ENCODE results near the gene ADM5. TPM values are rescaled to one million over a fixed set of nuclear protein-coding genes. Genes with fewer than 3 reads are reported as not detected.

The ADM5 gene
- total RNA-seq, 1 donor from 2014 or later: 1.9 TPM

DNA sequence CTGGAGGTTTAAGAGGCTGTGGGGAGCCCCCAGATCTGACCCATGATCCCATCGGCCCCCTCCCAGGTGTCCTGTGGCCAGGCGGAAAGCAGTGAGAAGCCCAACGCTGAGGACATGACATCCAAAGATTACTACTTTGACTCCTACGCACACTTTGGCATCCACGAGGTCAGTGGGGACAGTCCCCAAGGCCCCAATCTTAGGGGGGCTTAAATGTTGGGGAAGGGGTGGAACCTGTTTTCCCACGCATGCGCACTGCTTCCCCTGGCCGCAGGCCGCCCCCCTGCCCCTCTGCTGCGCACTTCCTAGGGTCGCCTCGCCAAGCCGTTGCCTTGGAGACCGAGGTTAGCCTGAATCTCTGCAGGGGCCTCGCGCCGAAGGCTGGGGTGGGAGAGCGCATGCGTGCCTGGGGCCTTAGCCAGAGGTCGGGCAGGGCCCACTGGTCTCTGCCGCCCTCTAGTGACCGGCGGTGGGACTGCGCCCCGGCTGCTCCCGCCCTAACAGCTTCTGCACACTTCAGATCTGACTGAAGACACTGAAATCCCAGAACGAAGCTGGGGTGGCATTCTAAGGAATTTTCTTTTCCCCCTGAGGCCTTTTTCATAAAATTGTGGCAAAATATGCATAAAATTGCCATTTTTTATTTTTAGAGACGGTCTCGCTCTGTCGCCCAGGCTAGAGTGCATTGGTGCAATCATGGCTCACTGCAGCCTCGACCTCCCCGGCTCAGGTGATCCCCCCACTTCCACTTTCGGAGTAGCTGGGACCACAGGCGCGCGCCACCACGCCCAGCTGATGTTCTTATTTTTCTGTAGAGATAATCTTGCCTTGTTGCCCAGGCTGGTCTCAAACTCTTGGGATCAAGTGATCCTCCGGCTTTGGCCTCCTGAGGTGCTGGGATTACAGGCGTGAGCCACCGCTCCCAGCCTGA, 8.7 kb upstream of the ADM5 start:
- Histone ChIP-seq H3K36me3 (peaks cover 46% of the 10 kb centered on the region), H3K4me3 (no peak overlapping the region), H3K27ac (peak overlapping the region; percentile 47), H3K4me1 (peaks cover 33% of the 10 kb centered on the region), H3K9me3 (no peaks in the 10 kb centered on the region), H3K27me3 (no peaks in the 10 kb centered on the region)
- ATAC-seq: peak; percentile 59
- DNase-seq: peak; percentile 95
- intact Hi-C loops (cut with DNase I): no loop called here
- TF ChIP-seq, protein P1, sequence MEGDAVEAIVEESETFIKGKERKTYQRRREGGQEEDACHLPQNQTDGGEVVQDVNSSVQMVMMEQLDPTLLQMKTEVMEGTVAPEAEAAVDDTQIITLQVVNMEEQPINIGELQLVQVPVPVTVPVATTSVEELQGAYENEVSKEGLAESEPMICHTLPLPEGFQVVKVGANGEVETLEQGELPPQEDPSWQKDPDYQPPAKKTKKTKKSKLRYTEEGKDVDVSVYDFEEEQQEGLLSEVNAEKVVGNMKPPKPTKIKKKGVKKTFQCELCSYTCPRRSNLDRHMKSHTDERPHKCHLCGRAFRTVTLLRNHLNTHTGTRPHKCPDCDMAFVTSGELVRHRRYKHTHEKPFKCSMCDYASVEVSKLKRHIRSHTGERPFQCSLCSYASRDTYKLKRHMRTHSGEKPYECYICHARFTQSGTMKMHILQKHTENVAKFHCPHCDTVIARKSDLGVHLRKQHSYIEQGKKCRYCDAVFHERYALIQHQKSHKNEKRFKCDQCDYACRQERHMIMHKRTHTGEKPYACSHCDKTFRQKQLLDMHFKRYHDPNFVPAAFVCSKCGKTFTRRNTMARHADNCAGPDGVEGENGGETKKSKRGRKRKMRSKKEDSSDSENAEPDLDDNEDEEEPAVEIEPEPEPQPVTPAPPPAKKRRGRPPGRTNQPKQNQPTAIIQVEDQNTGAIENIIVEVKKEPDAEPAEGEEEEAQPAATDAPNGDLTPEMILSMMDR (IDR thresholded peaks at IDR 0.05): peak; percentile 99

- DNase-seq (no peak), ATAC-seq (no peak)
- peaks cover 27% of the 10 kb centered on the region for H3K4me1 ChIP-seq
- H3K4me3 ChIP-seq: no peak overlapping the region
- intact Hi-C loops (cut with DNase I): no loop called here
- no peaks in the 10 kb centered on the region for H3K27me3 ChIP-seq
- no peaks in the 10 kb centered on the region for H3K9me3 ChIP-seq
- no peak overlapping the region for H3K27ac ChIP-seq
- TF ChIP-seq, protein P1 (IDR thresholded peaks at IDR 0.05): no peak
- peaks cover 54% of the 10 kb centered on the region for H3K36me3 ChIP-seq
Measured at GRCh38 chr19:49681830-49682229, 7.6 kb upstream of the ADM5 start.

- Histone ChIP-seq H3K4me3 (no peak overlapping the region), H3K27me3 (no peaks in the 10 kb centered on the region), H3K4me1 (peaks cover 27% of the 10 kb centered on the region), H3K27ac (no peak overlapping the region), H3K36me3 (peaks cover 54% of the 10 kb centered on the region), H3K9me3 (no peaks in the 10 kb centered on the region)
- TF ChIP-seq, protein P1 (IDR thresholded peaks at IDR 0.05): no peak
- intact Hi-C loops (cut with DNase I): no loop called here
- DNase-seq (no peak), ATAC-seq (no peak)
Measured at GRCh38 chr19:49682274-49682673, 7.1 kb upstream of the ADM5 start.

DNA sequence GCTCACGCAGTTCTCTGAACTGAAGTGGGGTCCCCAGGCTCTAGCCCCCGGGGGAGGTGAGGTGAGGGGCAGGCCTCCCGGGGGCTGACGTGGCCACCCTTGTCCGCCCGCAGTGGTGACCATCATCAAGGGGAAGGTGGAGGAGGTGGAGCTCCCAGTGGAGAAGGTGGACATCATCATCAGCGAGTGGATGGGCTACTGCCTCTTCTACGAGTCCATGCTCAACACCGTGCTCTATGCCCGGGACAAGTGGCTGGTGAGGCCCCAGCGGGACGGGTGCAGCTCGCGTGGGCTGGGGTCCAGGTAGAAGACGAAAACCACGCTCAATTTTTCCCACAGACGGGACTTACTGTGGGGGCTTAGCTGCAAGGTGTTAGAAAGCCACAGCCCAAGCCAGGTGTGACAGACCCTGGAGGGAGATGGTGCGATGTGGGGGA, 5.6 kb upstream of the ADM5 start:
- intact Hi-C loops (cut with DNase I): no loop called here
- ATAC-seq: no peak
- Histone ChIP-seq H3K4me3 (no peak overlapping the region), H3K27ac (no peak overlapping the region), H3K27me3 (no peaks in the 10 kb centered on the region), H3K36me3 (peaks cover 54% of the 10 kb centered on the region), H3K9me3 (no peaks in the 10 kb centered on the region), H3K4me1 (peaks cover 17% of the 10 kb centered on the region)
- DNase-seq: no peak
- TF ChIP-seq, protein P1 (IDR thresholded peaks at IDR 0.05): no peak

DNA sequence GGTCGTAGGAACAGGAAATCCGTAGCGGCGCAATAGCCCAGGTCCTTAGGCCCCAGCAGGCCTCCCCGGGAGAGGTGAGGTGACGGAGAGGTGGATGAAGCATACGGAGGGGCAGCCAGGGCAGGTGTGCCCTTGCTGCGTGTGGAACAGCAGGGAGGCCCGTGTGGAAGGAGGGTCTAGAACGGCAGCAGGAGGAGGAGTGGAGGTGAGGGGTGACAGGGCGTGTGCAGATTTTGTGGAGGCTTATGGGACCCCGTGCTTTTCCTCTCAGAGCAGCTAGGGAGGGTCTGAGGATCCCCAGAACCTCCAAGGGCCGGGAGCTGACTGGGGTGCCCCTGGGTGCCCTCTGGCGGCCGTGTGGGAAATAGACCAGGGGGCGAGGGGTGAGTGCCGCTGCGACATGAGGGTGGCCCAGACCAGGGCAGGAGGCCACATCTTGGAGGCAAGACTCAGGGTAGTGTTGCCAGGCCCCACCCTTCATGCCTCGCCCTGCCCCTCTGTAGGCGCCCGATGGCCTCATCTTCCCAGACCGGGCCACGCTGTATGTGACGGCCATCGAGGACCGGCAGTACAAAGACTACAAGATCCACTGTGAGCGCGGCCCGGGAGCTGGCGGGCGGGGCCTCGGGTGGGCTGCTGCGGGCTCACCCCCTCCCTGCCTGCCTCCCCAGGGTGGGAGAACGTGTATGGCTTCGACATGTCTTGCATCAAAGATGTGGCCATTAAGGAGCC, 5.0 kb upstream of the ADM5 start:
- peak; percentile 2 for ATAC-seq
- TF ChIP-seq, protein P1 (IDR thresholded peaks at IDR 0.05): peak; percentile 37
- H3K4me3 ChIP-seq: no peak overlapping the region
- no peaks in the 10 kb centered on the region for H3K27me3 ChIP-seq
- intact Hi-C loops (cut with DNase I): no loop called here
- H3K36me3 ChIP-seq: peaks cover 54% of the 10 kb centered on the region
- peaks cover 13% of the 10 kb centered on the region for H3K4me1 ChIP-seq
- no peak for DNase-seq
- H3K9me3 ChIP-seq: no peaks in the 10 kb centered on the region
- no peak overlapping the region for H3K27ac ChIP-seq

All from upper lobe of right lung (tissue), 1 donor.